ENCODE results near the gene DLGAP4. TPM values are rescaled to one million over a fixed set of nuclear protein-coding genes. Genes with fewer than 3 reads are reported as not detected.

The DLGAP4 gene
- total and polyA plus RNA-seq, 10 of the 15 experiments (the other 5 are each of a cell fraction or from before 2014, with no cell fraction given) = 0.42 to 43.3 (median 19.0) TPM

DNA sequence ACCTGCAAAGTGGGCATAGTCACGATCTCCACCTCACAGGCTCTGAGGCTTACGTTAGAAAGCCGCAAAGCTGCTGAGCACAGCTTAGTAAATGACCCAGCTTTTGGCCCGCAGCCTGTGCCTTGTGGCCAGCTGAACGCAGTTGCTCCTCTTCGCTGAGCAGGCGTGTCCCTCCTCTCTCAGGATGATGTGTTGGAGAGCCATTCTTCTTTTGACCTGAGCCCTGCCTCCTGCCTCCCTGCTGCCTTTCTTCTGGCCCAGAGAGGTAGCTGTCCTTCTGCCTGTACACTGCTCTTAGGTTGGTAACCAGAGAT, 187.6 kb downstream of the DLGAP4 start:
- TF ChIP-seq, protein P1, sequence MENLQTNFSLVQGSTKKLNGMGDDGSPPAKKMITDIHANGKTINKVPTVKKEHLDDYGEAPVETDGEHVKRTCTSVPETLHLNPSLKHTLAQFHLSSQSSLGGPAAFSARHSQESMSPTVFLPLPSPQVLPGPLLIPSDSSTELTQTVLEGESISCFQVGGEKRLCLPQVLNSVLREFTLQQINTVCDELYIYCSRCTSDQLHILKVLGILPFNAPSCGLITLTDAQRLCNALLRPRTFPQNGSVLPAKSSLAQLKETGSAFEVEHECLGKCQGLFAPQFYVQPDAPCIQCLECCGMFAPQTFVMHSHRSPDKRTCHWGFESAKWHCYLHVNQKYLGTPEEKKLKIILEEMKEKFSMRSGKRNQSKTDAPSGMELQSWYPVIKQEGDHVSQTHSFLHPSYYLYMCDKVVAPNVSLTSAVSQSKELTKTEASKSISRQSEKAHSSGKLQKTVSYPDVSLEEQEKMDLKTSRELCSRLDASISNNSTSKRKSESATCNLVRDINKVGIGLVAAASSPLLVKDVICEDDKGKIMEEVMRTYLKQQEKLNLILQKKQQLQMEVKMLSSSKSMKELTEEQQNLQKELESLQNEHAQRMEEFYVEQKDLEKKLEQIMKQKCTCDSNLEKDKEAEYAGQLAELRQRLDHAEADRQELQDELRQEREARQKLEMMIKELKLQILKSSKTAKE (IDR thresholded peaks at IDR 0.05; ENCODE audit: low read depth, poor library complexity, severe bottlenecking) = no peak
- TF ChIP-seq NFXL1 (IDR thresholded peaks at IDR 0.05; ENCODE audit: borderline replicate concordance) (no peak), RAD21 (IDR thresholded peaks at IDR 0.05; ENCODE audit: insufficient read depth, low read depth, low read length) (no peak), ZNF217 (IDR thresholded peaks at IDR 0.05) (no peak), NFYB (IDR thresholded peaks at IDR 0.05; ENCODE audit: insufficient read depth, low read depth, low read length) (no peak), MYB (IDR thresholded peaks at IDR 0.05; ENCODE audit: borderline replicate concordance, low read depth, low read length) (no peak), ZZZ3 (IDR thresholded peaks at IDR 0.05; ENCODE audit: control insufficient read depth, insufficient read length, low read depth) (no peak)
- TF ChIP-seq, protein P2, sequence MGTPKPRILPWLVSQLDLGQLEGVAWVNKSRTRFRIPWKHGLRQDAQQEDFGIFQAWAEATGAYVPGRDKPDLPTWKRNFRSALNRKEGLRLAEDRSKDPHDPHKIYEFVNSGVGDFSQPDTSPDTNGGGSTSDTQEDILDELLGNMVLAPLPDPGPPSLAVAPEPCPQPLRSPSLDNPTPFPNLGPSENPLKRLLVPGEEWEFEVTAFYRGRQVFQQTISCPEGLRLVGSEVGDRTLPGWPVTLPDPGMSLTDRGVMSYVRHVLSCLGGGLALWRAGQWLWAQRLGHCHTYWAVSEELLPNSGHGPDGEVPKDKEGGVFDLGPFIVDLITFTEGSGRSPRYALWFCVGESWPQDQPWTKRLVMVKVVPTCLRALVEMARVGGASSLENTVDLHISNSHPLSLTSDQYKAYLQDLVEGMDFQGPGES (IDR thresholded peaks at IDR 0.05) = no peak
- TF ChIP-seq, protein P3, sequence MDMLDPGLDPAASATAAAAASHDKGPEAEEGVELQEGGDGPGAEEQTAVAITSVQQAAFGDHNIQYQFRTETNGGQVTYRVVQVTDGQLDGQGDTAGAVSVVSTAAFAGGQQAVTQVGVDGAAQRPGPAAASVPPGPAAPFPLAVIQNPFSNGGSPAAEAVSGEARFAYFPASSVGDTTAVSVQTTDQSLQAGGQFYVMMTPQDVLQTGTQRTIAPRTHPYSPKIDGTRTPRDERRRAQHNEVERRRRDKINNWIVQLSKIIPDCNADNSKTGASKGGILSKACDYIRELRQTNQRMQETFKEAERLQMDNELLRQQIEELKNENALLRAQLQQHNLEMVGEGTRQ (IDR thresholded peaks at IDR 0.05; ENCODE audit: borderline replicate concordance, low read depth, low read length) = no peak
- no peak for FAIRE-seq
- no peak overlapping the region for H3K27ac ChIP-seq (ENCODE audit: control insufficient read depth, insufficient read depth)
- intact Hi-C loops (cut with micrococcal nuclease; ENCODE audit: unreplicated experiment) = no loop called here
- 81% methylated on average over 7 of the region's 7 CpGs for WGBS (ENCODE audit: insufficient coverage, insufficient replicate concordance, low lambda C conversion rate, missing lambda C conversion rate)
- ChIA-PET CTCF (interaction anchor here (0.6 to 2.0 kb wide), 6 partner anchors 8 to 413 kb away, joined by 3 to 10 read pairs (median 4); no protein-coding TSS in a partner anchor), SMC1A (ENCODE audit: uncharacterized antibody, unreplicated experiment) (interaction anchor here (0.6 to 1.0 kb wide), 2 partner anchors 30 to 455 kb away, joined by 3 read pairs; no protein-coding TSS in a partner anchor), POLR2A (no interaction called here), RAD21 (ENCODE audit: unreplicated experiment) (no interaction called here)
- H4K20me1 ChIP-seq (ENCODE audit: control insufficient read depth, insufficient read depth) = no peaks in the 10 kb centered on the region; the same call in 1 of the 2 replicates
- H3K79me2 ChIP-seq (ENCODE audit: control insufficient read depth, insufficient read depth, low read length) = peaks cover 3% of the 10 kb centered on the region; the same call in 1 of the 2 replicates
- no peak overlapping the region for H3K4me3 ChIP-seq
- no TSS peak for BruUV-seq (replicated peaks)
- in situ Hi-C loops (cut with MboI) = no loop called here
- H3K9me3 ChIP-seq (replicated peaks; ENCODE audit: control insufficient read depth, insufficient read depth, low read length) = no peaks in the 10 kb centered on the region
- ATAC-seq = no peak
- H2AFZ ChIP-seq (ENCODE audit: control insufficient read depth, low read depth, low read length) = no peak overlapping the region
- DNase-seq (ENCODE audit: low read depth, low spot score) = no peak
- H3K27me3 ChIP-seq (replicated peaks in 1 of 2; ENCODE audit: control insufficient read depth in 2 of 2, insufficient read depth in 2 of 2, low read length in 1 of 2) = no peaks in the 10 kb centered on the region
- H3K9ac ChIP-seq (ENCODE audit: control insufficient read depth, insufficient read depth, low read length) = no peak overlapping the region
- H3K36me3 ChIP-seq (ENCODE audit: control insufficient read depth in 2 of 2, insufficient read depth in 2 of 2, low read length in 1 of 2) = peaks cover 8 to 15% of the 10 kb centered on the region in 2 experiments; a peak in 3 of 4 replicates
- H3K4me1 ChIP-seq (ENCODE audit: control insufficient read depth, insufficient read depth, low read length) = peaks cover 21% of the 10 kb centered on the region
- no peak overlapping the region for H3K4me2 ChIP-seq (ENCODE audit: control insufficient read depth, insufficient read depth)

All from GM12878 (cell line).